Activated T-helper 2 cell treated with anti-CD3 and anti-CD28 coated beads, Interferon-gamma antibody, Interleukin-2, Interleukin-4, amounts not matched to agents 10 μg/mL and 5 μg/mL and 100 μg/mL, durations not matched to agents 14 hours and 24 hours and 36 hours (primary cell): ENCODE results near the gene UMODL1. TPM values are rescaled to one million over a fixed set of nuclear protein-coding genes. Genes with fewer than 3 reads are reported as not detected.

ENCODE experiments used
- DNase-seq: peaks from one replicate; pipeline ENCODE4 v3.0.0; 2021; ENCODE audit warnings: low spot score
- H3K27ac Mint-ChIP-seq: one replicate; pipeline ENCODE4 v1.8.0; 2021; ENCODE audit warnings: mixed read lengths
- H3K27me3 Mint-ChIP-seq: one replicate; pipeline ENCODE4 v1.8.0; 2021; ENCODE audit warnings: low read depth, mixed read lengths
- H3K36me3 Mint-ChIP-seq: one replicate; pipeline ENCODE4 v1.8.0; 2021; ENCODE audit warnings: low read depth, mixed read lengths
- H3K4me1 Mint-ChIP-seq: one replicate; pipeline ENCODE4 v1.8.0; 2021; ENCODE audit warnings: low read depth, mixed read lengths
- H3K4me3 Mint-ChIP-seq: one replicate; pipeline ENCODE4 v1.8.0; 2021; ENCODE audit warnings: low read depth, mild to moderate bottlenecking, moderate library complexity, mixed read lengths
- H3K9me3 Mint-ChIP-seq: one replicate; pipeline ENCODE4 v1.8.0; 2021; ENCODE audit warnings: mixed read lengths
- intact Hi-C: fragments of 100-400 bp; cut with micrococcal nuclease; formaldehyde crosslinking; loops from one replicate; pipeline ENCODE4 v1.15.1; 2023
- total RNA-seq: library from RNA; stranded (reverse); gene quantifications from 2 replicates; pipeline ENCODE4 v1.2.3, GENCODE V29; 2022

UMODL1 gene
- total RNA-seq, result not detected in 2 replicates

GRCh38 chr21:42071146-42071737 is at the start of gene UMODL1:
Gene UMODL1, plus strand, starts transcription at chr21:42071317. Its CDS starts 0 bp downstream, at chr21:42071317.
- Mint-ChIP-seq H3K27ac (no peak within 1 kb of the TSS), H3K4me3 (no peak within 1 kb of the TSS), H3K9me3 (no peaks in the 10 kb centered on the region), H3K36me3 (no peaks in the 10 kb centered on the region), H3K27me3 (peaks cover 14% of the 10 kb centered on the region), H3K4me1 (no peaks in the 10 kb centered on the region)
- no peak for DNase-seq
- intact Hi-C loops, result no loop called here

GRCh38 chr21:42021371-42022090 is 49.6 kb upstream of the UMODL1 start:
- Mint-ChIP-seq H3K27ac (no peak overlapping the region), H3K9me3 (no peaks in the 10 kb centered on the region), H3K36me3 (no peaks in the 10 kb centered on the region), H3K27me3 (peaks cover 9% of the 10 kb centered on the region), H3K4me1 (no peaks in the 10 kb centered on the region), H3K4me3 (no peak overlapping the region)
- no peak for DNase-seq
- intact Hi-C loops, result no loop called here

- intact Hi-C loops, result no loop called here
- DNase-seq, result no peak
- H3K4me1 Mint-ChIP-seq, result no peaks in the 10 kb centered on the region
- no peaks in the 10 kb centered on the region for H3K36me3 Mint-ChIP-seq
- no peak overlapping the region for H3K27ac Mint-ChIP-seq
- no peak overlapping the region for H3K4me3 Mint-ChIP-seq
- no peaks in the 10 kb centered on the region for H3K9me3 Mint-ChIP-seq
- peaks cover 9% of the 10 kb centered on the region for H3K27me3 Mint-ChIP-seq
Measured at GRCh38 chr21:42022091-42022430, 49.1 kb upstream of the UMODL1 start.

GRCh38 chr21:42022906-42023305 is 48.2 kb upstream of the UMODL1 start:
- no peak overlapping the region for H3K27ac Mint-ChIP-seq
- no peak overlapping the region for H3K4me3 Mint-ChIP-seq
- no peaks in the 10 kb centered on the region for H3K9me3 Mint-ChIP-seq
- intact Hi-C loops, result no loop called here
- H3K36me3 Mint-ChIP-seq, result no peaks in the 10 kb centered on the region
- H3K4me1 Mint-ChIP-seq, result no peaks in the 10 kb centered on the region
- peaks cover 9% of the 10 kb centered on the region for H3K27me3 Mint-ChIP-seq
- DNase-seq, result no peak

GRCh38 chr21:42025376-42026081 is 45.6 kb upstream of the UMODL1 start:
- no peaks in the 10 kb centered on the region for H3K4me1 Mint-ChIP-seq
- DNase-seq, result no peak
- H3K4me3 Mint-ChIP-seq, result no peak overlapping the region
- H3K9me3 Mint-ChIP-seq, result no peaks in the 10 kb centered on the region
- intact Hi-C loops, result no loop called here
- H3K27ac Mint-ChIP-seq, result no peak overlapping the region
- no peaks in the 10 kb centered on the region for H3K36me3 Mint-ChIP-seq
- peaks cover 6% of the 10 kb centered on the region for H3K27me3 Mint-ChIP-seq

- H3K4me1 Mint-ChIP-seq, result no peaks in the 10 kb centered on the region
- intact Hi-C loops, result no loop called here
Measured at GRCh38 chr21:42026082-42026435, 45.1 kb upstream of the UMODL1 start.

GRCh38 chr21:42027085-42027821 is 43.9 kb upstream of the UMODL1 start:
- intact Hi-C loops, result no loop called here
- no peak overlapping the region for H3K4me3 Mint-ChIP-seq
- DNase-seq, result no peak
- no peaks in the 10 kb centered on the region for H3K36me3 Mint-ChIP-seq
- H3K4me1 Mint-ChIP-seq, result no peaks in the 10 kb centered on the region
- H3K27me3 Mint-ChIP-seq, result peaks cover 8% of the 10 kb centered on the region
- no peaks in the 10 kb centered on the region for H3K9me3 Mint-ChIP-seq
- H3K27ac Mint-ChIP-seq, result no peak overlapping the region

More at GRCh38 chr21:42026082-42026435, 45.1 kb upstream of the UMODL1 start:
- Mint-ChIP-seq H3K36me3 (no peaks in the 10 kb centered on the region), H3K27me3 (peaks cover 8% of the 10 kb centered on the region), H3K27ac (no peak overlapping the region), H3K9me3 (no peaks in the 10 kb centered on the region), H3K4me3 (no peak overlapping the region)
- DNase-seq, result no peak

- H3K4me3 Mint-ChIP-seq, result no peak overlapping the region
- H3K27ac Mint-ChIP-seq, result no peak overlapping the region
- H3K27me3 Mint-ChIP-seq, result peaks cover 8% of the 10 kb centered on the region
- no peaks in the 10 kb centered on the region for H3K36me3 Mint-ChIP-seq
- intact Hi-C loops, result no loop called here
- no peaks in the 10 kb centered on the region for H3K9me3 Mint-ChIP-seq
- H3K4me1 Mint-ChIP-seq, result no peaks in the 10 kb centered on the region
- no peak for DNase-seq
Measured at GRCh38 chr21:42027822-42028765, 43.0 kb upstream of the UMODL1 start.

GRCh38 chr21:42028766-42029425 is 42.2 kb upstream of the UMODL1 start:
- H3K9me3 Mint-ChIP-seq, result no peaks in the 10 kb centered on the region
- H3K27me3 Mint-ChIP-seq, result peaks cover 8% of the 10 kb centered on the region
- intact Hi-C loops, result no loop called here
- no peak overlapping the region for H3K27ac Mint-ChIP-seq
- no peaks in the 10 kb centered on the region for H3K4me1 Mint-ChIP-seq
- no peak for DNase-seq
- no peaks in the 10 kb centered on the region for H3K36me3 Mint-ChIP-seq
- H3K4me3 Mint-ChIP-seq, result no peak overlapping the region

GRCh38 chr21:42030311-42030710 is 40.8 kb upstream of the UMODL1 start:
- Mint-ChIP-seq H3K4me3 (no peak overlapping the region), H3K36me3 (no peaks in the 10 kb centered on the region), H3K9me3 (no peaks in the 10 kb centered on the region), H3K27me3 (peaks cover 4% of the 10 kb centered on the region), H3K27ac (no peak overlapping the region), H3K4me1 (no peaks in the 10 kb centered on the region)
- intact Hi-C loops, result no loop called here
- DNase-seq, result no peak

- H3K27me3 Mint-ChIP-seq, result peaks cover 4% of the 10 kb centered on the region
- no peaks in the 10 kb centered on the region for H3K4me1 Mint-ChIP-seq
- intact Hi-C loops, result no loop called here
- no peaks in the 10 kb centered on the region for H3K9me3 Mint-ChIP-seq
- H3K4me3 Mint-ChIP-seq, result no peak overlapping the region
- no peak for DNase-seq
- H3K27ac Mint-ChIP-seq, result no peak overlapping the region
- no peaks in the 10 kb centered on the region for H3K36me3 Mint-ChIP-seq
Measured at GRCh38 chr21:42031241-42031640, 39.9 kb upstream of the UMODL1 start.

GRCh38 chr21:42031816-42032215 is 39.3 kb upstream of the UMODL1 start:
- no peak for DNase-seq
- Mint-ChIP-seq H3K4me1 (no peaks in the 10 kb centered on the region), H3K9me3 (no peaks in the 10 kb centered on the region), H3K27ac (no peak overlapping the region), H3K27me3 (peaks cover 4% of the 10 kb centered on the region), H3K36me3 (no peaks in the 10 kb centered on the region), H3K4me3 (no peak overlapping the region)
- intact Hi-C loops, result no loop called here
